H9 (cell line): ENCODE results near the gene TTC7B. TPM values are rescaled to one million over a fixed set of nuclear protein-coding genes. Genes with fewer than 3 reads are reported as not detected.

Experiments
- DNase-seq: peaks from one replicate; pipeline ENCODE4 v3.0.0-alpha.2; 2017
- H2AFZ ChIP-seq: one replicate; pipeline ENCODE4 v1.6.1; 2013; ENCODE audit warnings: mild to moderate bottlenecking, low read length, control low read depth, moderate library complexity
- H2AK5ac ChIP-seq: 2 replicates; pipeline ENCODE4 v1.6.1; 2013; ENCODE audit warnings: low read length, control low read depth, mixed read lengths; ENCODE audit not compliant: insufficient read length
- H2BK120ac ChIP-seq: one replicate; pipeline ENCODE4 v1.6.1; 2013; ENCODE audit warnings: low read depth, mild to moderate bottlenecking, low read length, control low read depth, inconsistent platforms; ENCODE audit not compliant: poor library complexity, severe bottlenecking
- H2BK12ac ChIP-seq: 2 replicates; pipeline ENCODE4 v1.6.1; 2013; ENCODE audit warnings: low read length, control low read depth, mixed read lengths, low read depth; ENCODE audit not compliant: insufficient read length
- H2BK15ac ChIP-seq: 2 replicates; pipeline ENCODE4 v1.6.1; 2013; ENCODE audit warnings: low read depth, low read length, control low read depth
- H2BK20ac ChIP-seq: one replicate; pipeline ENCODE4 v1.6.1; 2013; ENCODE audit warnings: low read depth, mild to moderate bottlenecking, low read length, control low read depth, inconsistent platforms; ENCODE audit not compliant: poor library complexity, severe bottlenecking
- H2BK5ac ChIP-seq: 2 replicates; pipeline ENCODE4 v1.6.1; 2013; ENCODE audit warnings: low read length, control low read depth, mixed read lengths; ENCODE audit not compliant: insufficient read length
- H3K14ac ChIP-seq: 2 replicates; pipeline ENCODE4 v1.6.1; 2013; ENCODE audit warnings: low read length, control low read depth; ENCODE audit not compliant: insufficient read depth
- H3K18ac ChIP-seq: 2 replicates; pipeline ENCODE4 v1.6.1; 2013; ENCODE audit warnings: low read depth, mild to moderate bottlenecking, mixed read lengths, low read length, control low read depth; ENCODE audit not compliant: insufficient read length
- H3K23ac ChIP-seq: 2 replicates; pipeline ENCODE4 v1.6.1; 2013; ENCODE audit warnings: low read length, control low read depth, mixed read lengths, low read depth; ENCODE audit not compliant: insufficient read length
- H3K23me2 ChIP-seq: 2 replicates; pipeline ENCODE4 v1.6.1; 2013; ENCODE audit warnings: low read depth, mild to moderate bottlenecking, mixed read lengths, low read length, control low read depth; ENCODE audit not compliant: insufficient read length, poor library complexity, severe bottlenecking
- H3K27ac ChIP-seq: 2 replicates; pipeline ENCODE4 v1.5.1; 2013; ENCODE audit warnings: low read length, control low read depth, mixed read lengths, low read depth; ENCODE audit not compliant: insufficient read length
- H3K27me3 ChIP-seq: 2 replicates; pipeline ENCODE4 v1.6.1; 2013; ENCODE audit warnings: low read length, control low read depth, inconsistent platforms; ENCODE audit not compliant: insufficient read depth
- H3K4ac ChIP-seq: 2 replicates; pipeline ENCODE4 v1.6.1; 2013; ENCODE audit warnings: low read depth, mild to moderate bottlenecking, control low read depth, inconsistent platforms, low read length, moderate library complexity
- H3K4me1 ChIP-seq: 2 replicates; pipeline ENCODE4 v1.6.1; 2013; ENCODE audit warnings: low read length, control low read depth, inconsistent platforms; ENCODE audit not compliant: insufficient read depth
- H3K4me2 ChIP-seq: 2 replicates; pipeline ENCODE4 v1.6.1; 2013; ENCODE audit warnings: low read length, control low read depth, mixed read lengths; ENCODE audit not compliant: insufficient read length, insufficient read depth
- H3K56ac ChIP-seq: 2 replicates; pipeline ENCODE4 v1.6.1; 2013; ENCODE audit warnings: low read depth, mild to moderate bottlenecking, mixed read lengths, low read length, control low read depth; ENCODE audit not compliant: insufficient read length
- H3K79me1 ChIP-seq: 2 replicates; pipeline ENCODE4 v1.6.1; 2013; ENCODE audit warnings: low read depth, mild to moderate bottlenecking, moderate library complexity, low read length, control low read depth, inconsistent platforms; ENCODE audit not compliant: insufficient read depth, poor library complexity, severe bottlenecking
- H3K79me2 ChIP-seq: 2 replicates; pipeline ENCODE4 v1.6.1; 2013; ENCODE audit warnings: low read length, control low read depth, inconsistent platforms; ENCODE audit not compliant: insufficient read depth
- H3K9ac ChIP-seq: 2 replicates; pipeline ENCODE4 v1.6.1; 2013; ENCODE audit warnings: low read length, control low read depth, mixed read lengths; ENCODE audit not compliant: insufficient read length; ENCODE audit errors: extremely low read depth
- H3K9me3 ChIP-seq: one replicate; pipeline ENCODE4 v1.6.1; 2013; ENCODE audit warnings: low read depth, low read length, inconsistent platforms; ENCODE audit not compliant: control insufficient read depth
- H3T11ph ChIP-seq: one replicate; pipeline ENCODE4 v1.6.1; 2013; ENCODE audit warnings: mild to moderate bottlenecking, low read length, control low read depth, inconsistent platforms
- H4K20me1 ChIP-seq: one replicate; pipeline ENCODE4 v1.6.1; 2013; ENCODE audit not compliant: control insufficient read depth, insufficient read length, insufficient read depth
- H4K5ac ChIP-seq: 2 replicates; pipeline ENCODE4 v1.6.1; 2013; ENCODE audit warnings: low read depth, mild to moderate bottlenecking, mixed read lengths, low read length, control low read depth; ENCODE audit not compliant: insufficient read length
- H4K8ac ChIP-seq: replicated peaks from 2 replicates; pipeline ENCODE4 v1.6.1; 2013; ENCODE audit warnings: low read length, control low read depth, mixed read lengths, low read depth; ENCODE audit not compliant: insufficient read length
- H4K91ac ChIP-seq: 2 replicates; pipeline ENCODE4 v1.6.1; 2013; ENCODE audit warnings: low read depth, mild to moderate bottlenecking, moderate library complexity, mixed read lengths, low read length, control low read depth; ENCODE audit not compliant: insufficient read length
- H3K27ac Mint-ChIP-seq, 3 experiments: 2 replicates in 2 of 3; 3 replicates in 1 of 3; pipeline ENCODE4 v1.8.0; 2020 to 2021; ENCODE audit warnings: mixed read lengths in 3 of 3, mild to moderate bottlenecking in 1 of 3, moderate library complexity in 1 of 3
- H3K27me3 Mint-ChIP-seq: 2 replicates; pipeline ENCODE4 v1.8.0; 2021; ENCODE audit warnings: low read depth, mild to moderate bottlenecking, moderate library complexity, mixed read lengths
- H3K36me3 Mint-ChIP-seq, 3 experiments: 2 replicates in 2 of 3; 3 replicates in 1 of 3; pipeline ENCODE4 v1.8.0; 2020 to 2021; ENCODE audit warnings: low read depth in 3 of 3, mixed read lengths in 3 of 3; ENCODE audit not compliant: insufficient read depth in 1 of 3
- H3K4me1 Mint-ChIP-seq, 2 experiments: 2 replicates each; pipeline ENCODE4 v1.8.0; 2020; ENCODE audit warnings: mixed read lengths in 2 of 2
- H3K4me3 Mint-ChIP-seq, 2 experiments: 2 replicates in 1 of 2; 3 replicates in 1 of 2; pipeline ENCODE4 v1.8.0; 2020 to 2021; ENCODE audit warnings: mild to moderate bottlenecking in 2 of 2, mixed read lengths in 2 of 2, moderate library complexity in 1 of 2
- H3K9me3 Mint-ChIP-seq, 2 experiments: 2 replicates in 1 of 2; 3 replicates in 1 of 2; pipeline ENCODE4 v1.8.0; 2020; ENCODE audit warnings: mild to moderate bottlenecking in 2 of 2, mixed read lengths in 2 of 2, moderate library complexity in 1 of 2
- WGBS: extraction: QIAGEN DNeasy Blood & Tissue Kit; methylation state at CpG from one replicate; pipeline ENCODE4 v1.1.7; 2013; ENCODE audit warnings: missing lambda C conversion rate, low lambda C conversion rate, mixed read lengths; ENCODE audit not compliant: insufficient read length; ENCODE audit errors: extremely low coverage; 5-methylcytosine and 5-hydroxymethylcytosine counted together
- total RNA-seq: library from RNA; stranded (reverse); gene quantifications from 2 replicates; pipeline ENCODE4 v1.2.1, GENCODE V29; 2021
- TF ChIP-seq, protein P1 (sequence below): fragments of 200-600 bp; sonication (generic); conservative IDR thresholded peaks from 3 replicates; pipeline ENCODE4 v1.8.0; 2021; ENCODE audit warnings: antibody characterized with exemption, mild to moderate bottlenecking

Gene TTC7B
- total RNA-seq, 1 experiment from 2014 or later = 33.7 TPM

DNA sequence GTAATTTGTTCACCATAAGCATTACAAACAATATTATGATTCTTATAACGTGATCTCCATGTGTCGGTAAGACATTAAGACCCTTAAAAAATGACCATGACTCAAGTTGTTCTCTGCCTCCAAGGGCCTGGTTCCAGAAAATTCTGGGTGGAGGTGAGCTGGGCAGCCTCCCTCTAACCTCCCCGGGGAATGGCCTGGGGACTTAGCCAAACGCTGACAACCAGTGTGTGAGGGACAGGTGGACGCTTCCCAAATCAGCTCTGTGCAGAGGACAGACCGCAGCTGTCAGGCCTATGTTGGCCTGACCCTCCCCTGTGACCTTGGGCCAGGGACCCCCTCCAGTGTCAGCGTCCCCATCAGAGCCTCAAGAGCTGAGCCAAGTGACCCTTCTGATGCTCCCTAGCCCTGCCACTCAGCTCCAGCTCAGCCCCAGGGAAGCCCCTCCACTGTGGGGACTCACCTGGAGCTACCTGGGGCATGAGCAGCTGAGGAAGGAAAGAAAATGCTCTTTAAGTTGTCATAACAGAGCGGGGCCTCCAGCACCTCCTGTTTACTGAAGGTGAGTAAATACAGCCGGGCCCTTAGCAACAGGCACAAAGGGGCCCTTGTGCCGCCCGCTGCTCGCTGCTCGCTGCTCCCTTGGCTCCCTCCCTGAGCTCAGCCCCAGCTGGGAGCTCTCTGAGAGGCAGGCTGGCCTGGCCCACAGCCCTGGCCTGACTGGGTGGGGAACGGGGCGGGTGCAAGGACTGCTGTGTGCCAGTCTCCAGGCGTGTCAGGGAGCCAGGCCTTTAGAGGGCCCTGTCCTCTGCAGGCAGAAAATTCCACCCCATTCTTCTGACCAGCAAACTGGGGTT, 302.8 kb downstream of the TTC7B start:
- no peaks in the 10 kb centered on the region; a peak in 1 of 5 replicates for H3K9me3 Mint-ChIP-seq
- Histone ChIP-seq H4K20me1 (no peaks in the 10 kb centered on the region), H2AFZ (no peak overlapping the region), H4K91ac (peak overlapping the region; percentile 4), H3K27ac (no peak overlapping the region), H3K4me2 (no peak overlapping the region), H3K79me1 (no peaks in the 10 kb centered on the region), H3K4me1 (peaks cover 3% of the 10 kb centered on the region; the same call in 1 of the 2 replicates), H3K56ac (no peak overlapping the region), H2BK120ac (peak overlapping the region; percentile 83), H3K9ac (no peak overlapping the region), H2AK5ac (no peak overlapping the region), H2BK12ac (peak overlapping the region; percentile 24), H3T11ph (no peak overlapping the region), H3K23me2 (no peaks in the 10 kb centered on the region), H4K5ac (no peak overlapping the region), H2BK5ac (no peak overlapping the region), H2BK20ac (no peak overlapping the region), H3K14ac (peak overlapping the region; percentile 83; the same call in 1 of the 2 replicates), H3K27me3 (no peaks in the 10 kb centered on the region), H3K79me2 (no peaks in the 10 kb centered on the region), H3K9me3 (no peaks in the 10 kb centered on the region), H3K4ac (peak overlapping the region; percentile 41; the same call in 1 of the 2 replicates), H4K8ac (no peak overlapping the region), H3K18ac (peak overlapping the region; percentile 64), H2BK15ac (no peak overlapping the region), H3K23ac (no peak overlapping the region)
- WGBS = no CpG with 5 or more reads among the region's 16 CpGs
- peak; percentile 74 for DNase-seq
- H3K4me3 Mint-ChIP-seq = no peak overlapping the region
- TF ChIP-seq, protein P1, sequence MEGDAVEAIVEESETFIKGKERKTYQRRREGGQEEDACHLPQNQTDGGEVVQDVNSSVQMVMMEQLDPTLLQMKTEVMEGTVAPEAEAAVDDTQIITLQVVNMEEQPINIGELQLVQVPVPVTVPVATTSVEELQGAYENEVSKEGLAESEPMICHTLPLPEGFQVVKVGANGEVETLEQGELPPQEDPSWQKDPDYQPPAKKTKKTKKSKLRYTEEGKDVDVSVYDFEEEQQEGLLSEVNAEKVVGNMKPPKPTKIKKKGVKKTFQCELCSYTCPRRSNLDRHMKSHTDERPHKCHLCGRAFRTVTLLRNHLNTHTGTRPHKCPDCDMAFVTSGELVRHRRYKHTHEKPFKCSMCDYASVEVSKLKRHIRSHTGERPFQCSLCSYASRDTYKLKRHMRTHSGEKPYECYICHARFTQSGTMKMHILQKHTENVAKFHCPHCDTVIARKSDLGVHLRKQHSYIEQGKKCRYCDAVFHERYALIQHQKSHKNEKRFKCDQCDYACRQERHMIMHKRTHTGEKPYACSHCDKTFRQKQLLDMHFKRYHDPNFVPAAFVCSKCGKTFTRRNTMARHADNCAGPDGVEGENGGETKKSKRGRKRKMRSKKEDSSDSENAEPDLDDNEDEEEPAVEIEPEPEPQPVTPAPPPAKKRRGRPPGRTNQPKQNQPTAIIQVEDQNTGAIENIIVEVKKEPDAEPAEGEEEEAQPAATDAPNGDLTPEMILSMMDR = no peak
- peaks cover 50 to 64% of the 10 kb centered on the region in 2 experiments for H3K4me1 Mint-ChIP-seq
- H3K36me3 Mint-ChIP-seq = no peaks in the 10 kb centered on the region
- H3K27ac Mint-ChIP-seq = peak overlapping the region; percentile 86 to 97 (median 96); a peak in 5 of 7 replicates
- H3K27me3 Mint-ChIP-seq = peaks cover 2% of the 10 kb centered on the region; the same call in 1 of the 2 replicates
